ENCODE measurements around the gene GALNT2. TPM values are rescaled to one million over a fixed set of nuclear protein-coding genes. Genes with fewer than 3 reads are reported as not detected.
A peak's percentile ranks its signal among the peaks of the same experiment; 100 is the strongest.

Gene GALNT2
- polyA plus RNA-seq, 1 donor, result 47.1 TPM

DNA sequence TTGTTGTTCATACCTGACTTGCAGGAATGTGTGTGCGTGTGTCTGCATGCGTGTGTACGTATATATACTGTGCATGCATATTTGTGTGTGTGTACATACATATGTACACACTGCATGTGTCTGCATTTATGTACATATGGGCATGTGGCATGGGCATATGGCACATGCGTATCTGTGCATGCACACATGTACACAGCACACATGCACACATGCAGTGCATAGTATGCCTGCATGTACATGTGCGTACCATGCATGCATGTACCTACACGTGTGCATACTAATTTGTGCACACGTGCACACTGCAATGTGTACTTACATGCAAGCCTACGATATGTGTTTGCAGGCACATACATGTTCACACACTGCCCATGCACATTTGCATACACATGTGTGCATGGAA, 43.9 kb downstream of the GALNT2 start:
- Histone ChIP-seq H3K27me3 (ENCODE audit: control insufficient read depth, insufficient read depth, low read length) (no peaks in the 10 kb centered on the region), H3K27ac (ENCODE audit: low read length) (no peak overlapping the region), H3K9me3 (ENCODE audit: control insufficient read depth, low read depth, low read length) (no peaks in the 10 kb centered on the region), H3K36me3 (ENCODE audit: control insufficient read depth, insufficient read depth, low read length) (peaks cover 5% of the 10 kb centered on the region), H3K4me3 (ENCODE audit: low read length) (no peak overlapping the region), H3K4me1 (ENCODE audit: control insufficient read depth, insufficient read depth, low read length) (peaks cover 51% of the 10 kb centered on the region)
- no CpG with 5 or more reads among the region's 8 CpGs for WGBS (ENCODE audit: insufficient coverage, low lambda C conversion rate)
- DNase-seq, result no peak

DNA sequence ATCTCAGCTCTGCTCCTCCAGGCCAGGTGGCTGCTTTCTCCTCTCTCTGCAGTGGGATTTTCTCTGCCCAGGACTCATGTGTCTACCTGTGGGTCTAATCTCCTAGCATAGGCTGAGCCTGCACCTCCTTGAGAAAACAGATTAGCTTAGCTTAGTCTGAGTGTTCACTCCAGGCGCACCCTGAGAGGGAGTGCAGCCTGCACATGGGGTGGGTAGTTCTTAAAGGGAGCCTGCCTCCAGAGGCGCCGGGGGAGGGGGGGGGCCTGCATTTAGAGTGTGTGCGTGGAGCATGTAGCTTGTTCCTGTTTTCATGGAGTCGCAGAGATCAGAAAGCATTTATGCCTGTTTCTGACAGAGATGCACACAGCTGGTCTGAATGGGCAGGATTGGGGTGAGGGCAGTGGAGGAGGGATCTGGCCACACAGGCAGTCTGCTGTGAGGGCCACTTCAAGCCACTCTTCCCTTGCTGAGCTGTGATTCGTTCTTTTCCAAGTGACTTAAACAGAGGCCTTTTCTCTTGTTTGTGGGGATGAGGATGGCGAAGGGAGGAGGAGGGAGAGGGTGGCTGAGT, 45.2 kb downstream of the GALNT2 start:
- Histone ChIP-seq H3K4me1 (ENCODE audit: control insufficient read depth, insufficient read depth, low read length) (peaks cover 39% of the 10 kb centered on the region), H3K27ac (ENCODE audit: low read length) (no peak overlapping the region), H3K4me3 (ENCODE audit: low read length) (no peak overlapping the region), H3K36me3 (ENCODE audit: control insufficient read depth, insufficient read depth, low read length) (peaks cover 5% of the 10 kb centered on the region), H3K27me3 (ENCODE audit: control insufficient read depth, insufficient read depth, low read length) (no peaks in the 10 kb centered on the region), H3K9me3 (ENCODE audit: control insufficient read depth, low read depth, low read length) (no peaks in the 10 kb centered on the region)
- DNase-seq, result peak in 1 of 2 donors; percentile 24
- WGBS (ENCODE audit: insufficient coverage, low lambda C conversion rate), result no CpG with 5 or more reads among the region's 7 CpGs

DNA sequence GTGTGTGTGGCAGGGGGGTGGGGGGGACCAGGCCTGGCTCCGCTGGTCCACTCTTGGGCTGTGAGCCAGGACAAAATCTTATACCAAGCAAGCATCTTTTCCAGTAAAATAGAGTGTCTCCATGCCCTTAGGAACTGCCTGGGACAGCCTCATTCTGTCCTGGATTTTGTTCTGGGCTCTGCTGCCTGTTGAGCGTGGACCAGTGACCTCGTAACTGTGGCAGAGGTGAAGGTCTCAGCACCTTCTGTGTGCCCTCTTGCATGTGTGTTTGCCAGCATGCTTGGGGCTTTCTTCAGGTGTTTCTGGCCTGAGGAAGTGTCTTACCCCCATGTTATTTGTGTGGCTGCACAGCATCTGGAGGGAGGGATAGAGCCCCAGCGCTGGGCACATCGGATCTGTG, 45.7 kb downstream of the GALNT2 start:
- H3K4me1 ChIP-seq (ENCODE audit: control insufficient read depth, insufficient read depth, low read length), result peaks cover 37% of the 10 kb centered on the region
- no peak overlapping the region for H3K27ac ChIP-seq (ENCODE audit: low read length)
- H3K27me3 ChIP-seq (ENCODE audit: control insufficient read depth, insufficient read depth, low read length), result no peaks in the 10 kb centered on the region
- H3K9me3 ChIP-seq (ENCODE audit: control insufficient read depth, low read depth, low read length), result no peaks in the 10 kb centered on the region
- no CpG with 5 or more reads among the region's 5 CpGs for whole genome bisulfite sequencing (ENCODE audit: insufficient coverage, low lambda C conversion rate)
- DNase-seq, result no peak
- H3K4me3 ChIP-seq (ENCODE audit: low read length), result no peak overlapping the region
- H3K36me3 ChIP-seq (ENCODE audit: control insufficient read depth, insufficient read depth, low read length), result peaks cover 5% of the 10 kb centered on the region

DNA sequence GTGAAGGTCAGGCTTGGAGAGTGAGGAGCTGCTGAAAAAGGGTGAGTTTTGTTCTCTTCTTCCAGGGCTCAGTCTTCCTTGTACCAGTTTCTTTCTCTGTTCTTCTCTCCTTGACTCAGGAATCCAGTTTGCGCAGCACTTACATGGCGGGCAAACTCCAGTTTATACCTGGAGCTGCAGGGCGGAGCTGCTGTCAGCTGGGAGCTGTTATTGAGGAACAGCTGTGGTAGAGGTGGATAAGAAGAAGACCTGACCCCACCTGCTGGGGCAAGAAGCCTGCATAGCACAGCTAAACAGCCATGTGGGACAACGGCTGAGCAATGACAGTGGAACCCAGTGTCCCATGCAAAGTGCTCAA, 46.2 kb downstream of the GALNT2 start:
- peaks cover 37% of the 10 kb centered on the region for H3K4me1 ChIP-seq (ENCODE audit: control insufficient read depth, insufficient read depth, low read length)
- H3K9me3 ChIP-seq (ENCODE audit: control insufficient read depth, low read depth, low read length), result no peaks in the 10 kb centered on the region
- no peak overlapping the region for H3K27ac ChIP-seq (ENCODE audit: low read length)
- no CpG with 5 or more reads among the region's 4 CpGs for WGBS (ENCODE audit: insufficient coverage, low lambda C conversion rate)
- H3K36me3 ChIP-seq (ENCODE audit: control insufficient read depth, insufficient read depth, low read length), result peaks cover 5% of the 10 kb centered on the region
- no peaks in the 10 kb centered on the region for H3K27me3 ChIP-seq (ENCODE audit: control insufficient read depth, insufficient read depth, low read length)
- peak; percentile 64 to 75 for DNase-seq
- H3K4me3 ChIP-seq (ENCODE audit: low read length), result no peak overlapping the region

DNA sequence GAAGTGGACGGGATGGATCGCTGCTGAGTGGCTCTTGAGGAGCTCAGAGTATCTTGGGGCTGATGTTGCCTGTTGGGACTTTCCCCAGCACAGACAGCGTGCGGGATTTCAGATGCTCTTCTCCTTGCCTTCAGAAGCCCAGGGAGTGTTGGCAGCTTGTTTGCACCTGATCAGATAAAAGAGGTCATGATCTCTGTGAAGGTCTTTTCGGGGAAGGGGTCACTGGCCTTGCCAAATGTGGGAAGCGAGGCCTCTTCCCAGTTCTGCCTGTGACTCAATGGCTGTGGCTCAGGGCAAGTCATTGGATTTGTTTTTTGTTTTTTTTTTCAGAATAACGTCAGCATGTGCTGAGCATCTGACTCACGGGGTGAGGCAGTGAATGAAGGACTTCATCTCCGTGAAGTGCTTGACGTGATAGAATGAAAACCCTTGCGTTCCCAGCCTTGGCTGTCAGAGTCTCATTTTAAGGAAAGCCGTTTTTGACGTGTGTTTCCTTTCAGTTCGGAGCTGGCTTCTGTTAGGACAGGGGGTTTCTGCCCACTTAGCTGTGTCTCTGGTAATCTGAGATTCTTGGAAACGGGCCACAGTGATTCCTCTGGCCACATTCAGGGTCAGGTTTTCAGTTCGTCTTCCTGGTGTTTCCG, 46.7 kb downstream of the GALNT2 start:
- DNase-seq, result peak in 1 of 2 donors; percentile 22
- no CpG with 5 or more reads among the region's 17 CpGs for WGBS (ENCODE audit: insufficient coverage, low lambda C conversion rate)
- no peaks in the 10 kb centered on the region for H3K9me3 ChIP-seq (ENCODE audit: control insufficient read depth, low read depth, low read length)
- peaks cover 5% of the 10 kb centered on the region for H3K36me3 ChIP-seq (ENCODE audit: control insufficient read depth, insufficient read depth, low read length)
- H3K27me3 ChIP-seq (ENCODE audit: control insufficient read depth, insufficient read depth, low read length), result no peaks in the 10 kb centered on the region
- H3K4me3 ChIP-seq (ENCODE audit: low read length), result no peak overlapping the region
- peaks cover 37% of the 10 kb centered on the region for H3K4me1 ChIP-seq (ENCODE audit: control insufficient read depth, insufficient read depth, low read length)
- no peak overlapping the region for H3K27ac ChIP-seq (ENCODE audit: low read length)

DNA sequence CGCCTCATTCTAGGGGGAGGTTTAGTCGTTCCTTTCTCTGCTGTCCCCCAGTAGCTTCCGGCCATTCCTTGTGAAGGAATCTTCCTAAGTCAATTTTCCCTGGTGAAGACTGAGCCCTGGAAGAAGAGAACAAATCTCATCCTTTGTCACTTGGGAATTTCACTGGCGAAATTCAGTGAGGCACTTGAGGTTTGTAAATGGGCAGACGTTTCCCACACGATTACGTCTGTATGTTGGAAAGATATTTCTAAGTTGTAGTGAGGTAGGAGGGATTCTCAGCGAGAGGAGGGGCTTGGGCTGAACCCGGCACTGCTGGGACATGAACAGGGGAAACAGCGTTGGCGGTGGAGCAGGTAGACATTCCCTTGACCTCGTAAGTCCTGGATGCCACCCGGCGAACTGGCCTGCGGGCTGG, 47.2 kb downstream of the GALNT2 start:
- no CpG with 5 or more reads among the region's 15 CpGs for WGBS (ENCODE audit: insufficient coverage, low lambda C conversion rate)
- Histone ChIP-seq H3K4me3 (ENCODE audit: low read length) (no peak overlapping the region), H3K4me1 (ENCODE audit: control insufficient read depth, insufficient read depth, low read length) (peaks cover 37% of the 10 kb centered on the region), H3K36me3 (ENCODE audit: control insufficient read depth, insufficient read depth, low read length) (peaks cover 5% of the 10 kb centered on the region), H3K27ac (ENCODE audit: low read length) (no peak overlapping the region), H3K27me3 (ENCODE audit: control insufficient read depth, insufficient read depth, low read length) (no peaks in the 10 kb centered on the region), H3K9me3 (ENCODE audit: control insufficient read depth, low read depth, low read length) (no peaks in the 10 kb centered on the region)
- peak in 1 of 2 donors; percentile 17 for DNase-seq

DNA sequence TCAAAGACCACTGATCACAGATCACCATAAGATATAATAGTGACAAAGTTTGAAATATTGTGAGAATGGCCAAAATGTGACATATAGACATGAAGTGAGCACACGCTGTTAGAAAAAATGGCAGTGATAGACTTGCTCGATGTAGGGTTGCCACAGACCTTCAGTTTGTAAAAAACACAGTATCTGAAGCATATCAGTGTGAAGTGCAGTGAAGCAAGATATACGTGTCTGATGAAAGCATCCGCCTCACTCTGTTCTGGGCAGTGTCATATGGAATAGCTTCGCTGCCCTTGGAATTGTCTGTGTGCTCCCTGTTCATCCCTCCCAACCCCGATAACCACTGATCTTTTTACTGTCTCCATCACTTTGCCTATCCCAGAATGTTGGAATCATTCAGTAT, 50.7 kb downstream of the GALNT2 start:
- peaks cover 17% of the 10 kb centered on the region for H3K4me1 ChIP-seq (ENCODE audit: control insufficient read depth, insufficient read depth, low read length)
- H3K27ac ChIP-seq (ENCODE audit: low read length), result no peak overlapping the region
- DNase-seq, result no peak
- no peaks in the 10 kb centered on the region for H3K9me3 ChIP-seq (ENCODE audit: control insufficient read depth, low read depth, low read length)
- H3K4me3 ChIP-seq (ENCODE audit: low read length), result no peak overlapping the region
- no peaks in the 10 kb centered on the region for H3K27me3 ChIP-seq (ENCODE audit: control insufficient read depth, insufficient read depth, low read length)
- WGBS (ENCODE audit: insufficient coverage, low lambda C conversion rate), result 100% methylated on average over 2 of the region's 6 CpGs
- peaks cover 5% of the 10 kb centered on the region for H3K36me3 ChIP-seq (ENCODE audit: control insufficient read depth, insufficient read depth, low read length)

DNA sequence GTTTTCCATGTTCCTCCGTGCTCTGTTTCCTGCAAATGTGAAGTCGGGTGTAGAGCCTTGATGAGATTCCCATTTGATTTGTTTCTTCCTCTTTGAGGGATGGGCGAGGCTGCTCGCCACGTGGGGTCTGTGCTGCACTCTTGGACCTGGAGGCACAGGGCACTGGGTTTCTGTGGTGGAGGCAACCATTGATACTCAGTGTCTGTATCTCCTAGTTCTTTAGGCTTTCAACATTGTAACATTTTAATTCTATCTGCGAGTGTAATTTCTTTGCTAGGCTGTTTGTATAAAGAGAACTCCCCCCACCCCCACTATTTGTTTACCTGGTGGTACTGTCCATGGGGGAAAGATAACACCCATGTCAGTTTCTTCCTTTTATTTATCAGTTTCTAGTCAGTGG, 52.3 kb downstream of the GALNT2 start:
- no CpG with 5 or more reads among the region's 6 CpGs for WGBS (ENCODE audit: insufficient coverage, low lambda C conversion rate)
- H3K27ac ChIP-seq (ENCODE audit: low read length), result no peak overlapping the region
- peaks cover 11% of the 10 kb centered on the region for H3K4me1 ChIP-seq (ENCODE audit: control insufficient read depth, insufficient read depth, low read length)
- H3K9me3 ChIP-seq (ENCODE audit: control insufficient read depth, low read depth, low read length), result no peaks in the 10 kb centered on the region
- DNase-seq, result peak in 1 of 2 donors; percentile 74
- H3K36me3 ChIP-seq (ENCODE audit: control insufficient read depth, insufficient read depth, low read length), result no peaks in the 10 kb centered on the region
- H3K4me3 ChIP-seq (ENCODE audit: low read length), result no peak overlapping the region
- H3K27me3 ChIP-seq (ENCODE audit: control insufficient read depth, insufficient read depth, low read length), result no peaks in the 10 kb centered on the region

DNA sequence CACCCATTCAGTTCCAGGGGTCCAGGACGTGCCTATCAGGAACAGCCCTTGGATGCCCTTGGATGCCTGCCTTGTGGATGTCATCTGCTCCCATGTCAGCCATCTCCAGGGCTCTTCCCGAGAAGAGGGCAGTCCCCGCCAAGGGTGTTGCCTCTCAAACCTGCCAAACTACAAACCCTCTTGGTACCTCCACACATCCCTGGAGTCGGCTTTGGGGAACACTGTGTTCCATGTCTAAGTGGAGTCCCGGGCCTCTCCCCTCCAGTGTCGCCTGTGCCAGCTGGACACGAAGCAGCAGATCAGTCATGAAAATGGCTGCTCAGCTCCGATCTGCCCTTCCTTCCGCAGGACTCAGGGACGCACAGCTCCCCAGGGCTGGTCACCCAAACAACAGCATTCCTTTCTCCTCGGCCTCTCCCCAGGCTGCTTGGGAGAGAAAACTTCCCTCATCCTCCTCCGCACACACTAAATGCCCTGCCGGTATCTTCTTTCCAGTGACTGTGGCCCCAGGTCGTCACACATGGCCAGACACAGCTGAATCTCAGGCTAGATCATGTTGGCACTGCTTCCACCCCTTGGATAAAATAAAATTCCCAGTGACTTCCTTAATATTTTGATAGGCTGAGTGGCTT, 53.4 kb downstream of the GALNT2 start:
- H3K27ac ChIP-seq (ENCODE audit: low read length), result no peak overlapping the region
- WGBS (ENCODE audit: insufficient coverage, low lambda C conversion rate), result no CpG with 5 or more reads among the region's 14 CpGs
- peaks cover 16% of the 10 kb centered on the region for H3K4me1 ChIP-seq (ENCODE audit: control insufficient read depth, insufficient read depth, low read length)
- no peaks in the 10 kb centered on the region for H3K27me3 ChIP-seq (ENCODE audit: control insufficient read depth, insufficient read depth, low read length)
- no peaks in the 10 kb centered on the region for H3K36me3 ChIP-seq (ENCODE audit: control insufficient read depth, insufficient read depth, low read length)
- no peak overlapping the region for H3K4me3 ChIP-seq (ENCODE audit: low read length)
- no peak for DNase-seq
- no peaks in the 10 kb centered on the region for H3K9me3 ChIP-seq (ENCODE audit: control insufficient read depth, low read depth, low read length)

DNA sequence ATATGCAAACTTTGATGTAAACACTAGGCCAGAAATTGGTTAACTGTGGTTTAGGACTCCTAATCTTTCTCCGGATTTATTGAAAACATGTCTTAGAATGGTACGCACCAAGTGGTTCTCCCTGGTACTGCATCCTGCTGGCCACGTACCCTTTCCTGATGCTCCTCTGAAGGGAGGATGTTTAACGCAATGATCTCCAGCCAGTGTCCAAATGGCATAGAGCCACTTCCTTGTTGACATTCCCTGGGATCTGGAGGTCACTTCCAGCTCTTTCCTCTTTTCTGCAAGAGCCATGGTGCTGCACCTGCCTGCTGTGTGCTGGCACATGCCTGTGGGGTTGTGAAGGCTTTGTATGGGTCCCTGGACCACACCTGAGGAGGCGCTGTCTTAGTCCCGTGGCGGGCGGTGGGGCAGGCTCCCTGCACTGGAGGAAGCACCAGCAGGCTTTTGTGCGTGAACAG, 53.9 kb downstream of the GALNT2 start:
- Histone ChIP-seq H3K4me1 (ENCODE audit: control insufficient read depth, insufficient read depth, low read length) (peaks cover 16% of the 10 kb centered on the region), H3K36me3 (ENCODE audit: control insufficient read depth, insufficient read depth, low read length) (no peaks in the 10 kb centered on the region), H3K27ac (ENCODE audit: low read length) (no peak overlapping the region), H3K4me3 (ENCODE audit: low read length) (no peak overlapping the region), H3K27me3 (ENCODE audit: control insufficient read depth, insufficient read depth, low read length) (no peaks in the 10 kb centered on the region), H3K9me3 (ENCODE audit: control insufficient read depth, low read depth, low read length) (no peaks in the 10 kb centered on the region)
- no CpG with 5 or more reads among the region's 9 CpGs for WGBS (ENCODE audit: insufficient coverage, low lambda C conversion rate)
- no peak for DNase-seq
